C4-2B (cell line): ENCODE results near the gene DPP6.
A peak's percentile ranks its signal among the peaks of the same experiment; 100 is the strongest.

Experiments
- H3K27ac ChIP-seq: fragments of 450-650 bp; 2 replicates; pipeline ENCODE4 v1.5.1; 2017
- CTCF ChIP-seq: fragments of 450-650 bp; conservative IDR thresholded peaks from 2 replicates; pipeline ENCODE4 v1.5.1; 2017; ENCODE audit warnings: mild to moderate bottlenecking
- ZFX ChIP-seq: fragments of 450-650 bp; IDR thresholded peaks from 2 replicates; pipeline ENCODE4 v1.6.1; 2017

The DPP6 gene

GRCh38 chr7:154578336-154578735 is 526.1 kb downstream of the DPP6 start:
- no peak overlapping the region for H3K27ac ChIP-seq
- TF ChIP-seq CTCF (no peak), ZFX (no peak)

- TF ChIP-seq ZFX (no peak), CTCF (no peak)
These were observed 527.5 kb downstream of the DPP6 start for GRCh38 chr7:154579711-154580110.

GRCh38 chr7:154581251-154581890 is 529.2 kb downstream of the DPP6 start:
- H3K27ac ChIP-seq, result no peak overlapping the region
- TF ChIP-seq CTCF, result no peak
- TF ChIP-seq ZFX, result no peak

More at GRCh38 chr7:154579711-154580110, 527.5 kb downstream of the DPP6 start:
- no peak overlapping the region for H3K27ac ChIP-seq

GRCh38 chr7:154583454-154583853 is 531.3 kb downstream of the DPP6 start:
- TF ChIP-seq CTCF (no peak), ZFX (no peak)
- no peak overlapping the region for H3K27ac ChIP-seq

GRCh38 chr7:154584352-154585252 is 532.4 kb downstream of the DPP6 start:
- TF ChIP-seq CTCF (peak; percentile 91), ZFX (no peak)
- no peak overlapping the region for H3K27ac ChIP-seq

GRCh38 chr7:154587792-154588191 is 535.6 kb downstream of the DPP6 start:
- H3K27ac ChIP-seq, result no peak overlapping the region
- TF ChIP-seq ZFX (no peak), CTCF (no peak)

GRCh38 chr7:154591544-154591943 is 539.3 kb downstream of the DPP6 start:
- TF ChIP-seq ZFX, result no peak
- TF ChIP-seq CTCF, result no peak
- no peak overlapping the region for H3K27ac ChIP-seq
